ENCODE data around the gene ACTA2.

DNA sequence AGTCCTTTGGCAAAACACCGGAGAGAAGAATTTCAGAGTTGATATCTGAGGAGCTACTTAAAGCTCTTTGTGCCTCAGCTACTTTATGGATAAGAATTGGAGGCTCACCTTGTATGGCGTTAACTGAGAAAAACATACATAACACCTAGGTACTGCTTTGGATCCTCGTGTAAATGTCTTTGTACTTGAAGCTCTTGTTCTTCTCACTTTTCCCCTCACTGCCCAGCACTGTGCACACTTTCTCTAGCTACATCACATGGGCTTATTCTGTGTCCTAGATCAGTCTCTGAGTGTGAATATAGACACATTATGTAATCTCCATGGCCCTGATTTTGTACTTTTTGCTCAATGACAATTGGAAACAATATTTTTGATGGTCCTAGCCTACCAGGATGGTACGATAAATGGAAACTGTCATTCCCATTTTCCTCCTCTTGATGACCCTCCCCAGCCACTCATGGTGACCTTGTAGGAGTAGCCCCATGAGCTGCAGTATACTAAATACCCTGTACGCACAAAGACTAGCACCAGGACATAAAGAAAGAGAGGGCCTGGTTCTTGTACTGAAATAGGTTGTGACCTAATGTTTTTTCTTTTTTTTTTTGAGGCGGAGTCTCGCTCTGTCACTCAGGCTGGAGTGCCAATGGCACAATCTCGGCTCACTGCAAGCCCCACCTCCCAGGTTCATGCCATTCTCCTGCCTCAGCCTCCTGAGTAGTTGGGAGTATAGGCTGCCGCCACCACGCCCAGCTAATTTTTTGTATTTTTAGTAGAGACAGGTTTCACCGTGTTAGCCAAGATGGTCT lies 50.4 kb downstream of the ACTA2 start:
- TF ChIP-seq, protein P1, sequence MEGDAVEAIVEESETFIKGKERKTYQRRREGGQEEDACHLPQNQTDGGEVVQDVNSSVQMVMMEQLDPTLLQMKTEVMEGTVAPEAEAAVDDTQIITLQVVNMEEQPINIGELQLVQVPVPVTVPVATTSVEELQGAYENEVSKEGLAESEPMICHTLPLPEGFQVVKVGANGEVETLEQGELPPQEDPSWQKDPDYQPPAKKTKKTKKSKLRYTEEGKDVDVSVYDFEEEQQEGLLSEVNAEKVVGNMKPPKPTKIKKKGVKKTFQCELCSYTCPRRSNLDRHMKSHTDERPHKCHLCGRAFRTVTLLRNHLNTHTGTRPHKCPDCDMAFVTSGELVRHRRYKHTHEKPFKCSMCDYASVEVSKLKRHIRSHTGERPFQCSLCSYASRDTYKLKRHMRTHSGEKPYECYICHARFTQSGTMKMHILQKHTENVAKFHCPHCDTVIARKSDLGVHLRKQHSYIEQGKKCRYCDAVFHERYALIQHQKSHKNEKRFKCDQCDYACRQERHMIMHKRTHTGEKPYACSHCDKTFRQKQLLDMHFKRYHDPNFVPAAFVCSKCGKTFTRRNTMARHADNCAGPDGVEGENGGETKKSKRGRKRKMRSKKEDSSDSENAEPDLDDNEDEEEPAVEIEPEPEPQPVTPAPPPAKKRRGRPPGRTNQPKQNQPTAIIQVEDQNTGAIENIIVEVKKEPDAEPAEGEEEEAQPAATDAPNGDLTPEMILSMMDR (IDR thresholded peaks at IDR 0.05) = no peak
- no peak for TF ChIP-seq FOSL2 (IDR thresholded peaks at IDR 0.05; ENCODE audit: borderline replicate concordance, low read depth)
- TF ChIP-seq, protein P2, sequence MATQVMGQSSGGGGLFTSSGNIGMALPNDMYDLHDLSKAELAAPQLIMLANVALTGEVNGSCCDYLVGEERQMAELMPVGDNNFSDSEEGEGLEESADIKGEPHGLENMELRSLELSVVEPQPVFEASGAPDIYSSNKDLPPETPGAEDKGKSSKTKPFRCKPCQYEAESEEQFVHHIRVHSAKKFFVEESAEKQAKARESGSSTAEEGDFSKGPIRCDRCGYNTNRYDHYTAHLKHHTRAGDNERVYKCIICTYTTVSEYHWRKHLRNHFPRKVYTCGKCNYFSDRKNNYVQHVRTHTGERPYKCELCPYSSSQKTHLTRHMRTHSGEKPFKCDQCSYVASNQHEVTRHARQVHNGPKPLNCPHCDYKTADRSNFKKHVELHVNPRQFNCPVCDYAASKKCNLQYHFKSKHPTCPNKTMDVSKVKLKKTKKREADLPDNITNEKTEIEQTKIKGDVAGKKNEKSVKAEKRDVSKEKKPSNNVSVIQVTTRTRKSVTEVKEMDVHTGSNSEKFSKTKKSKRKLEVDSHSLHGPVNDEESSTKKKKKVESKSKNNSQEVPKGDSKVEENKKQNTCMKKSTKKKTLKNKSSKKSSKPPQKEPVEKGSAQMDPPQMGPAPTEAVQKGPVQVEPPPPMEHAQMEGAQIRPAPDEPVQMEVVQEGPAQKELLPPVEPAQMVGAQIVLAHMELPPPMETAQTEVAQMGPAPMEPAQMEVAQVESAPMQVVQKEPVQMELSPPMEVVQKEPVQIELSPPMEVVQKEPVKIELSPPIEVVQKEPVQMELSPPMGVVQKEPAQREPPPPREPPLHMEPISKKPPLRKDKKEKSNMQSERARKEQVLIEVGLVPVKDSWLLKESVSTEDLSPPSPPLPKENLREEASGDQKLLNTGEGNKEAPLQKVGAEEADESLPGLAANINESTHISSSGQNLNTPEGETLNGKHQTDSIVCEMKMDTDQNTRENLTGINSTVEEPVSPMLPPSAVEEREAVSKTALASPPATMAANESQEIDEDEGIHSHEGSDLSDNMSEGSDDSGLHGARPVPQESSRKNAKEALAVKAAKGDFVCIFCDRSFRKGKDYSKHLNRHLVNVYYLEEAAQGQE (IDR thresholded peaks at IDR 0.05; ENCODE audit: low read depth, low read length) = no peak
- no peak for TF ChIP-seq POLR2AphosphoS5 (IDR thresholded peaks at IDR 0.05; ENCODE audit: low read depth, low read length)
- no peak for TF ChIP-seq EZH2phosphoT487 (IDR thresholded peaks at IDR 0.05; ENCODE audit: borderline replicate concordance, low read depth)
- TF ChIP-seq GATA2 (CRISPR knock-in tag; IDR thresholded peaks at IDR 0.05) = no peak

Measured in SK-N-SH (cell line).